Tibial nerve (tissue), 4 donors: ENCODE results near the gene SLC17A9.

Source experiments
- EP300 ChIP-seq, 2 donors: sonication (generic); formaldehyde crosslinking; IDR thresholded peaks; one replicate each; pipeline ENCODE4 v1.6.1; 2017; ENCODE audit warnings: antibody characterized with exemption in 2 of 2, mild to moderate bottlenecking in 1 of 2
- TF ChIP-seq, protein P1 (sequence below), 5 experiments: fragments of 200-600 bp in 3 of 5; fragments of 450-650 bp in 2 of 5; sonication (generic) in 3 of 5; IDR thresholded peaks; one replicate each; pipeline ENCODE4 v1.5.1; 2016 to 2019; ENCODE audit warnings: antibody characterized with exemption in 5 of 5, mild to moderate bottlenecking in 3 of 5, moderate library complexity in 2 of 5

GRCh38 chr20:63000958-63001357 lies 48.4 kb downstream of the SLC17A9 start:
- no peak for TF ChIP-seq EP300 (IDR thresholded peaks at IDR 0.05)
- TF ChIP-seq, protein P1, sequence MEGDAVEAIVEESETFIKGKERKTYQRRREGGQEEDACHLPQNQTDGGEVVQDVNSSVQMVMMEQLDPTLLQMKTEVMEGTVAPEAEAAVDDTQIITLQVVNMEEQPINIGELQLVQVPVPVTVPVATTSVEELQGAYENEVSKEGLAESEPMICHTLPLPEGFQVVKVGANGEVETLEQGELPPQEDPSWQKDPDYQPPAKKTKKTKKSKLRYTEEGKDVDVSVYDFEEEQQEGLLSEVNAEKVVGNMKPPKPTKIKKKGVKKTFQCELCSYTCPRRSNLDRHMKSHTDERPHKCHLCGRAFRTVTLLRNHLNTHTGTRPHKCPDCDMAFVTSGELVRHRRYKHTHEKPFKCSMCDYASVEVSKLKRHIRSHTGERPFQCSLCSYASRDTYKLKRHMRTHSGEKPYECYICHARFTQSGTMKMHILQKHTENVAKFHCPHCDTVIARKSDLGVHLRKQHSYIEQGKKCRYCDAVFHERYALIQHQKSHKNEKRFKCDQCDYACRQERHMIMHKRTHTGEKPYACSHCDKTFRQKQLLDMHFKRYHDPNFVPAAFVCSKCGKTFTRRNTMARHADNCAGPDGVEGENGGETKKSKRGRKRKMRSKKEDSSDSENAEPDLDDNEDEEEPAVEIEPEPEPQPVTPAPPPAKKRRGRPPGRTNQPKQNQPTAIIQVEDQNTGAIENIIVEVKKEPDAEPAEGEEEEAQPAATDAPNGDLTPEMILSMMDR (IDR thresholded peaks at IDR 0.05) = no peak
